Measurements from ENCODE around the gene PGC.

The PGC gene

DNA sequence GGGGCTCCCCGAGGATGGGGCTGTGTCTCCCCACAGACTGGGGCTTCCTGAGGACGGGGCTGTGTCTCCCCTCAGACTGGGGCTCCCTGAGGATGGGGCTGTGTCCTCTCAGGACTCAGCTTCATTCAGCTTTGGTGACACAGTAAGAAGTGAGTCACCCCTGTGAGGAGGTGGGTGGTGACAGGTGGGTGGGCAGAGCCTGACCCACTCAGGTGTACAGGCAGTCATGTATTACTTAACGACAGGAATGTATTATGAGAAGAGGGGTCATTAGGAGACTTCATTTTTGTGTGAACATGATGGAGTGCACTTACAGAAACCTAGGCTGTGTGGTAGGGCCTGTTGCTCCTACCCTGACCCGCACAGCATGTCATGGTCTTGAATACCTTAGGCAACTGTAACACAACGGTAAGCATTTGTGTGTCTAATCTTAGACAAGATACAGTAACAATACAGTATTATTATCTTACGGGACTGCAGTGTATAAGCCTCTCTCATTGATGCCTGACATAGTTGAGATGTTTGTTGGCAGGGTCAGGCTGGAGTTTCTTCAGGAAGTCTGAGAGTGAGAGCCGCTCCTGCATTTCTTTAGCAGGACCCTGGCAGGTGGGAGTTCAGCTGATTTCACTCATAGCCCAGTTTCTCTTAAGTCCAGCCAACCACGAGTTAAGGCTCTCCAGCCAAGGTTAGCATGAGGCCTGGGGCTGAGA is 10.9 kb upstream of the PGC start:
- H3K27ac ChIP-seq, result no peak overlapping the region
- no peak for TF ChIP-seq Cebpa-rat (IDR thresholded peaks at IDR 0.05)
- H3K4me3 ChIP-seq, result no peak overlapping the region

DNA sequence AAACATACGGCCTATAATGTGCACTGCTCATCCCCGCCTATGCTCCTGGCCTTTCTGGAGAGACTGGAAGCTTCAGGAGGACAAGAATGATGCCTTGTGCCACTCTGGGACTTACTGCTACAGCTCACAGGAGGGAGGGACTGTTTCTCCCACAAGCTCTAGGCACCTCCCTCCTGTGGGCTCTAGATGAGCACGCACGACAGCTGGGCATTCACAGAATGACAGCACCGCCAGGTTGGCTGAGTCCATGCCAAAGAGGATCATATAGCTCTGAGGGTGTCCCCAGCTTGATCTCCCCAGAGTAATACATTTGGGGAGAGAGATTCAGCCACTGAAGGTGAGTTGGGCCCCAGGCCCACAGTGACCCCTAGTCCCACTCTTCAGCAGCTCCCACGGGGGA is 10.1 kb upstream of the PGC start:
- Histone ChIP-seq H3K27me3 (no peaks in the 10 kb centered on the region), H3K27ac (no peak overlapping the region)
- TF ChIP-seq Cebpa-rat (IDR thresholded peaks at IDR 0.05), result no peak

More for the DNA sequence above, 10.9 kb upstream of the PGC start:
- no peaks in the 10 kb centered on the region for H3K36me3 ChIP-seq
- peaks cover 7 to 41% (median 26%) of the 10 kb centered on the region in 10 experiments; a peak in 17 of 20 replicates for H3K4me1 ChIP-seq
- no peaks in the 10 kb centered on the region for H4K20me1 ChIP-seq
- no peaks in the 10 kb centered on the region for H3K9me3 ChIP-seq (replicated peaks in 1 of 11)
- no peaks in the 10 kb centered on the region for H3K27me3 ChIP-seq
- H3K9ac ChIP-seq, result peak overlapping the region in 1 of 11 experiments; percentile 24; a peak in 1 of 22 replicates
- peak overlapping the region in 7 of 11 experiments; percentile 63 to 80 (median 75); a peak in 10 of 22 replicates for H3K4me2 ChIP-seq

DNA sequence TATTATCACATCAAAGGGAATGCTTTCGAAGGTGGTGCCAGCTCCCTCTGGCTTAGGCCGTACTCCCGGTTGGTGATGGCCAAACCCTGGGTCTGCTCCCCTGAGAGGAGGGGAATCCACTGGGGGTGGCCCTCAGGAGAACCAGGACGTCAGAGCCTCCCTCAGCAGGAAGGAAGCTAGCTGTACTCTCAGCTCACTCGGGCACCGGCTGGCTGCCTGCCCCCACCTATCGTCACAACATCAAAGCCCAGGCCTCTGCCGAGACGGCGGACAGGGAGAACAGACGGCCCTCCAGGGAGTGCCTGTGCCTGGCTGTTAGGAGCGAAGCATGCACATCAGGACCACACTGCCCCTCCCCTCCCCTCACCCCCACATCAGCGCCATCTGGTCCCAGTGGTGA is 9.2 kb upstream of the PGC start:
- H3K9ac ChIP-seq, result peak overlapping the region in 3 of 11 experiments; percentile 19 to 30 (median 24); a peak in 5 of 22 replicates
- H3K36me3 ChIP-seq, result no peaks in the 10 kb centered on the region
- peaks cover 7 to 41% (median 26%) of the 10 kb centered on the region in 10 experiments; a peak in 17 of 20 replicates for H3K4me1 ChIP-seq
- TF ChIP-seq Cebpa-rat (IDR thresholded peaks at IDR 0.05), result no peak
- H3K27ac ChIP-seq, result peak overlapping the region in 2 of 11 experiments; percentile 21 to 22; a peak in 2 of 22 replicates
- H3K27me3 ChIP-seq, result no peaks in the 10 kb centered on the region
- no peak overlapping the region for H3K4me3 ChIP-seq
- H3K9me3 ChIP-seq (replicated peaks in 1 of 11), result no peaks in the 10 kb centered on the region
- peak overlapping the region; percentile 44 to 80 (median 72) for H3K4me2 ChIP-seq
- no peaks in the 10 kb centered on the region for H4K20me1 ChIP-seq

More for the DNA sequence above, 10.1 kb upstream of the PGC start:
- Histone ChIP-seq H3K9me3 (replicated peaks in 1 of 11) (no peaks in the 10 kb centered on the region), H3K4me2 (peak overlapping the region in 8 of 11 experiments; percentile 44 to 80 (median 74); a peak in 16 of 22 replicates), H4K20me1 (no peaks in the 10 kb centered on the region), H3K4me1 (peaks cover 7 to 41% (median 26%) of the 10 kb centered on the region in 10 experiments; a peak in 17 of 20 replicates), H3K4me3 (no peak overlapping the region), H3K9ac (peak overlapping the region in 1 of 11 experiments; percentile 24; a peak in 1 of 22 replicates), H3K36me3 (no peaks in the 10 kb centered on the region)

DNA sequence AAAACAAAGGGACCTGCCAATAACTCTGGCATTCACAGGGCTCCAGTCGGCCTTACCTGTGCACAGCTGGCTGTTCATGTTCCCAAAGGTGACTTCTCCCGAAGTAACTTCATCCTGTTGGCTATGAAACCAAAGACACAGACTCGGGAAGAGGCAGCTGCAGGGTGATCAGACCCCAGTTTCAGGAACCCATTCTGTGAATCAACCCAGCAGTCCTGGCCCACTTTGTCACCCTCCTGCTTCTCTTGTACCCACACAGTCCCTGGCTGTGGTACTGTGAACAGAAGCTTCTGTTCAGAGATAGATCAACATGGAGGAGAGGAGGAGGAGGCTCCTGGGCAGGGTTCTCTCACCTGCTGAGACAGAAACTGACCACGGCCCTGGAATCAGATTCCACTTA is 8.7 kb upstream of the PGC start:
- Histone ChIP-seq H3K27me3 (no peaks in the 10 kb centered on the region), H3K27ac (peak overlapping the region in 1 of 11 experiments; percentile 22; a peak in 1 of 22 replicates), H4K20me1 (no peaks in the 10 kb centered on the region), H3K9me3 (replicated peaks in 1 of 11) (no peaks in the 10 kb centered on the region), H3K4me2 (peak overlapping the region; percentile 44 to 80 (median 72); a peak in 20 of 22 replicates), H3K9ac (peak overlapping the region in 1 of 11 experiments; percentile 19; a peak in 1 of 22 replicates), H3K4me1 (peaks cover 7 to 41% (median 26%) of the 10 kb centered on the region in 10 experiments; a peak in 17 of 20 replicates), H3K4me3 (no peak overlapping the region), H3K36me3 (no peaks in the 10 kb centered on the region)
- no peak for TF ChIP-seq Cebpa-rat (IDR thresholded peaks at IDR 0.05)

DNA sequence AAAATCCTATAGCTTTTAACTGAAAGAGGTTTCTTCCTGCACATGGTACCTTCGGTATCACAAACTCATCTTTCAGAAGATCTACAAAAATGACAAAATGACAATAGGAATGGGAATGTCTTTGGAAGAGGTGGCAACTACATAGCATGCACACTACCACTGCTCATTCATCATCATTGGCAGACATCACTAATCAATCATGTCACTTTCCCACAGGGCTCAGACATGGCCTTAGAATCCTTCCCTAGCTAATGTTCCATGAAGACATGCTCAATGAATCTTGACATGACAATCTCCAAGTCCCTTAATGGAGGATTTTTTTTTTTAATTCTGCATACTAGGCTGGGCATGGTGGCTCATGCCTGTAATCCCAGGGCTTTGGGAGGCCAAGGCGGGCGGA is 3.2 kb upstream of the PGC start:
- Histone ChIP-seq H3K27me3 (no peaks in the 10 kb centered on the region), H3K36me3 (no peaks in the 10 kb centered on the region), H3K27ac (no peak overlapping the region), H3K4me3 (no peak overlapping the region), H3K9ac (no peak overlapping the region), H3K4me2 (no peak overlapping the region), H3K9me3 (replicated peaks in 1 of 11) (no peaks in the 10 kb centered on the region), H4K20me1 (no peaks in the 10 kb centered on the region), H3K4me1 (no peaks in the 10 kb centered on the region)
- TF ChIP-seq Cebpa-rat (IDR thresholded peaks at IDR 0.05), result no peak

DNA sequence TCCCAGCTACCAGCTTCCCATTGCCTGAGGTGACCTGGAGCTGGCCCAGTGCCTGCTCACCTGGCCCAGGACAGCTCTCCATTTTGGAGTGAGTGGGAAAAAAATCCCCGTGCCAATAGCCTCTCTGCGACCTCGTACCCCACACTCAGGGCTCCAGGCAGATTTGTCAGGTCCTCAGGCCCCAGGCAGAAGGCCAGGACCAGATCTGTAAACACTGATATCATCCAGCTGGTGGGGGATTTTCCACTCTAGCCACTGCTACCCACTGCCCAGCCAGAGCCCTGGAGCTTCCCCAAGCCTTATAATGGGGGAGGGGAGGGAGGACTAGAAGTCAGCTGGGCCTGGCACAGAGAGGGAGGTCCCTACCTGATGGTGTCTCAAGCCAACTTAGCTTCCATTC is 1.3 kb upstream of the PGC start:
- no peaks in the 10 kb centered on the region for H4K20me1 ChIP-seq
- H3K4me2 ChIP-seq, result no peak overlapping the region
- H3K36me3 ChIP-seq, result no peaks in the 10 kb centered on the region
- H3K4me3 ChIP-seq, result no peak overlapping the region
- H3K9ac ChIP-seq, result no peak overlapping the region
- H3K4me1 ChIP-seq, result peaks cover 0 to 7% (median 0%) of the 10 kb centered on the region in 10 experiments; a peak in 2 of 20 replicates
- H3K9me3 ChIP-seq (replicated peaks in 1 of 11), result no peaks in the 10 kb centered on the region
- no peaks in the 10 kb centered on the region for H3K27me3 ChIP-seq
- no peak for TF ChIP-seq Cebpa-rat (IDR thresholded peaks at IDR 0.05)
- no peak overlapping the region for H3K27ac ChIP-seq

DNA sequence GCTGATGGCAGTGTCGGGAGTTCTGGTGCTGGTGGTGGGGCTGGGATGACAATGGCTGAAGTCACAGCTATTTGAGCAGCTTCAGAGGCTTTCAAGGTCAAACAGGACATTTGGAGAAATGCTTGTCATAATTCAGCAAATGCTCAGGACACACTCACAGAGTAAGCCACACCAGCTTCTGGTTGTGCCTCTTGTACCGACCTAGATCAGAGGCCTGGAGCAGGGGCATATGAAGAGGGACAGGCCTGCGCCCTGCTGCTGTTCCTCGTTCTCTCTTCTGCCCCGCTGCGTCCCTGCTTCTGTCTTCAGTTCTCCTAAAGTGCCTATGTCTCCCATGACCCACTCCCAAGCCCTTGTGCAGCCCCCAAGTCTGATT is 893 bp upstream of the PGC start:
- no peak for TF ChIP-seq Cebpa-rat (IDR thresholded peaks at IDR 0.05)
- peaks cover 0 to 7% (median 0%) of the 10 kb centered on the region in 10 experiments; a peak in 2 of 20 replicates for H3K4me1 ChIP-seq
- H3K27ac ChIP-seq, result no peak overlapping the region
- H3K27me3 ChIP-seq, result no peaks in the 10 kb centered on the region
- no peak overlapping the region for H3K9ac ChIP-seq
- H3K36me3 ChIP-seq, result no peaks in the 10 kb centered on the region
- no peak overlapping the region for H3K4me2 ChIP-seq
- no peaks in the 10 kb centered on the region for H3K9me3 ChIP-seq (replicated peaks in 1 of 11)
- H4K20me1 ChIP-seq, result no peaks in the 10 kb centered on the region
- H3K4me3 ChIP-seq, result no peak overlapping the region

DNA sequence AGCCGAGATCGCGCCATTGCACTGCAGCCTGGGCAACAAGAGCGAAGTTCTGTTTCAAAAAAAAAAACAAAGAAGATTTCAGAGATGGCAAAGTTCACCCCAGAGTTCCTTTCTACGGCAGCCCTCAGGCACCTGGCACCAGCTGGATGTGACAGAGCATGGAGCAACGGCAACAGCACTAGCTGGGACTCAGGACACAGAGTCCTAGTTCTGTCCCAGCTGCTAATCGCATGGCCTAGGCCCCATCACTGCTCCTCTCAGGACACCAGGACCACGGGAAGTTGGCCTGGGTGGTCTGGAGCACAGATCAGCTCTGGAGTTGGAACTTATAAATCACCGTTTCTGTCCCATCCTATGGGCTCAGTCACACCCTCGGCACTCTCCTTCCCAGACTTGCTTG is 1.1 kb downstream of the PGC start:
- Histone ChIP-seq H3K9ac (no peak overlapping the region), H3K27ac (no peak overlapping the region), H3K27me3 (no peaks in the 10 kb centered on the region), H3K4me2 (no peak overlapping the region), H4K20me1 (no peaks in the 10 kb centered on the region), H3K4me1 (peaks cover 0 to 17% (median 5%) of the 10 kb centered on the region in 10 experiments; a peak in 6 of 20 replicates), H3K9me3 (replicated peaks in 1 of 11) (no peaks in the 10 kb centered on the region), H3K4me3 (no peak overlapping the region), H3K36me3 (no peaks in the 10 kb centered on the region)
- TF ChIP-seq Cebpa-rat (IDR thresholded peaks at IDR 0.05), result no peak

DNA sequence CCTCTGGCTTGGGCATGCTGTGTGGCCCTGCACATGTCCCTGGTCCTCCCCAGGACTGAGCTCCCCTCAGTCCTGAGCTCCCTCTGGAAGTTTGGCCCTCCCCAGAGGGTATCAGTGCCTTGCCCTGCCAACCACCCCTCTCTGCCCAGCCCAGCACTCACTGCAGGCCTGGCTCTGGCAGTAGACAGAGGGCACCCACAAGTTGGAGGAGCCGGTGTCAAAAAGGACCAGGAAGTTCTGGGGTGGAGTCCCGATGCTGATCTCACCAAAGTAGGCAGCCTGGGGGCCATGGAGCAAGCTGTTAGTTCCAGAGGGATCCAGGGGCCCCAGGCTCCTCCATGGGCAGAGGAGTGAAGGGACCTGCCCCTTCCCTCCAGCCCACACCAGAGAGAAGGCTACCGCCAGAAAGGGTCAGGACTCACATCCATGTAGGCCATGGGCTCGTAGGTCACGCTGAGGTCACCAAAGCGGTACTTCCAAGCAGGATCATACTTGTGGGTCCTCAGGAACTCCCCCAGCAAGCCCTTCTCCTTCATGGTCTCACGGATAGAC is 2.9 kb downstream of the PGC start:
- no peak overlapping the region for H3K4me3 ChIP-seq
- no peak overlapping the region for H3K27ac ChIP-seq
- no peak overlapping the region for H3K4me2 ChIP-seq
- H3K27me3 ChIP-seq, result no peaks in the 10 kb centered on the region
- TF ChIP-seq Cebpa-rat (IDR thresholded peaks at IDR 0.05), result no peak
- H3K9ac ChIP-seq, result no peak overlapping the region
- no peaks in the 10 kb centered on the region for H3K9me3 ChIP-seq (replicated peaks in 1 of 11)
- peaks cover 0 to 23% (median 9%) of the 10 kb centered on the region in 10 experiments; a peak in 9 of 20 replicates for H3K4me1 ChIP-seq
- H4K20me1 ChIP-seq, result no peaks in the 10 kb centered on the region
- H3K36me3 ChIP-seq, result no peaks in the 10 kb centered on the region
